ENCODE data around the gene EFHC1.

GRCh38 chr6:52503323-52503747, 83.2 kb downstream of the EFHC1 start:
- TF ChIP-seq CTCF (IDR thresholded peaks at IDR 0.05), result no peak
- no peak for TF ChIP-seq EZH2 (IDR thresholded peaks at IDR 0.05; ENCODE audit: borderline replicate concordance, insufficient read depth, low read depth, low read length, poor library complexity, severe bottlenecking)

All from B cell (primary cell).